GM19099 (cell line): ENCODE results near the gene NBAS.

Experiments
- POLR2A ChIP-seq: IDR thresholded peaks from 3 replicates; pipeline ENCODE4 v1.6.1; 2011; ENCODE audit warnings: low read depth; ENCODE audit not compliant: insufficient read length; ENCODE audit errors: extremely low read depth

Gene NBAS

DNA sequence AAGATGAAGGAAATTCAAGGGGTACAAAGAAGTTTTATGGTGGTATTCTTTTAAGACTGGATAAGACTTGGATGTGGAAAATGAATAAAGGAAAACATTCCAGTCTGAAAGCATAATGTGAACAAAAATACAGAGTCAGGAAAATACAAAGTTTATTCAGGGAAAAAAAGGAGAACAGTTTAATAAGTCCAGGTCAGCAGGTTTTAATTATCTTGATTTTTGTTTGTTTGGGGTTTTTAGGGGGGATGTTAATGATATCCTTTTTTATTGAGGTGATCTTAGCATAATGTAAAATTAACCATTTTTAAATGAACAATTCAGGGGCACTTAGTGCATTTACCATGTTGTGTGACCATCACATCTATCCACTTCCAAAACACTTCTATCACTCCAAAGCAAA is 80.6 kb downstream of the NBAS start:
- TF ChIP-seq POLR2A: no peak

DNA sequence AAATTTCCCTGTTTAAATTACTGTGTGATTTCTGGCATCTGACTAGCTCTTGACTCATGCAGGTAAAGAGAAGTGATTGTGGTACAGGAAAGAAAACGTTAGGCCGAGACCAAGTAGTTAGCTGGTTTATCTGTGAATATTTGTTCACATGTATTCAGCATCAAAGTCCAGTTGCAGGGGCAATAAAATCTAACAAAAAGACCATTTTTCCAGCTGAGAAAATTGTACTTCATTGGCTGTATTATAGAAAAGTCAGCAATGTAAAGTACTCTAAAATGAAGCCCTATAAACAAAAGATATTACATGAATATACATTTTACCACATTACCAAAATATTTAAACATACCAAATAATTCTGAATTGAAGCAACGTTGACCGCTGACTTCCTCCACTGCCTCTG is 88.3 kb downstream of the NBAS start:
- no peak for TF ChIP-seq POLR2A

DNA sequence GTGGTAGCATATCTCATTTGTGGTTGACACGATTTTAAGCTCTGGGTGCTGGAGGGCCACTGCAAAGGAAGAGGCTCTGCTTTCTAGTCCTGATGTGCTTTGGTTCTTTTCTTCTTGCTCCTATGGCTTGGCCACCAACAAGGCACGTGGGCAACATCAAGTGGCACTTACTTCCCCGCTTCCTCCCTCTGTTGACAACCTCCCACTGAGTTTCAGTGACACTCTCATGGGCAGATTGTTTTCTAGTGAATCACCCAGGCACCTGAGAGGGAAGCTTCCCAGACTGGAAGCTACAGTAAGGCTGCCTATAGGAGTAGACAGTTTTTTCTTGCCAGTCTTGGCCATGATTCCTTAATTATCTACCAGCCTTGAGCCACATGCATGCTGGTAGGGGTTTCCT is 89.0 kb downstream of the NBAS start:
- TF ChIP-seq POLR2A: no peak

DNA sequence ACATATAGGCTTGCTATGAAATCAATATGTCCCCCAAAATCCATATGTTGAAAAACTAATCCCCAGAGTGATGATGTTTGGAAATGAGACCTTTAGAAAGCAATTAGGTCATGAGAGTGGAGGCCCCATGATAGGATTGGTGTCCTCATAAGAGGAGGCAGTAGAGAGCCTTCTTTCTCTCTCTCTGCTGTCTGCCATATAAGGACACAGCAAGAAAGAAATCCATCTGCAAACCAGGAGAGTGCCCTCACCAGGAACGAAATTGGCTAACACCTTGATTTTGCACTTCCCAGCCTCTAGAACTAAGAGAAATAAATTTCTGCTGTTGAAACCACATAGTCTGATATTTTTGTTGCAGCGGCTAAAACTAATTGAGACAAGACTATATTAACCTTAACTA is 89.5 kb downstream of the NBAS start:
- TF ChIP-seq POLR2A: no peak

DNA sequence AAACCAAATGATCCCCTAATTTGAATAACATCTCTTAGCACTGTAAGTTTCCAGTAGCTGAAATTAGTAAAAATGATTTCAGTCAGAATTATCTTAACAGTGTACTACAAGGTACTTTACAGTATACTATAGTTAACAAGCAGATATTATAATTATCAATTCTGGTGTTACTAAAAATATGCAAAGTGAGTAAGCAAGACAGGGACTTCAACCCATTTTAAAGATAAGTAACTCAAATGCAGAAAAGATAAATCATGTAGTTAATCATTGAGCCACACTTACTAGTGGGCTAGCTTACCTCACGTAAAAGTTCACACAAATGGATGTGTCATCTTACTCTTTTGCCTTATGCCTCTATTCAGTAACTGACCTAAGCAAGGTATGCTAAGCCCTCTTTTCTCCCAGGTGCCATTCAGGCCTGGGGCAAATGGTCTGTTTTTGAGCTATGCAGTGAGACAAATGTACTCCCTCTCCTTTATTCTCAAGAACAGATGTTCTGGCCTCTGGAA is 101.0 kb downstream of the NBAS start:
- TF ChIP-seq POLR2A: no peak

DNA sequence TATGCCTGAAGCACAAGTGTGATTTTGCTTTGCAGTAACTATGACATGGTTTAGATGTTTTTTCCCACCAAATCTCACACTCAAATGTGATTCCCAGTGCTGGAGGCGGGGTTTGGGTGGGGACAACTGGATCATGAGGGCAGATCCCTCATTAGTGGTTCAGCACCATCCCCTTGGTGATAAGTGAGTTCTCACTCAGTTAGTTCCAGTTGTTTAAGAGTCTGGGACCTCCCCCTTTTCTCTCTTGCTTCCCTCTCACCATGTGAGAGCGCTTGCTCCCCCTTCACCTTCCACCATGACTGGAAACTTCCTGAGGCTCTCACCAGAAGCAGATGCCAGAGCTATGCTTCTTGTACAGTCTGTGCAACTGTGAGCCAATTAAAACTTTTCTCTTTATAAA is 102.9 kb downstream of the NBAS start:
- no peak for TF ChIP-seq POLR2A

DNA sequence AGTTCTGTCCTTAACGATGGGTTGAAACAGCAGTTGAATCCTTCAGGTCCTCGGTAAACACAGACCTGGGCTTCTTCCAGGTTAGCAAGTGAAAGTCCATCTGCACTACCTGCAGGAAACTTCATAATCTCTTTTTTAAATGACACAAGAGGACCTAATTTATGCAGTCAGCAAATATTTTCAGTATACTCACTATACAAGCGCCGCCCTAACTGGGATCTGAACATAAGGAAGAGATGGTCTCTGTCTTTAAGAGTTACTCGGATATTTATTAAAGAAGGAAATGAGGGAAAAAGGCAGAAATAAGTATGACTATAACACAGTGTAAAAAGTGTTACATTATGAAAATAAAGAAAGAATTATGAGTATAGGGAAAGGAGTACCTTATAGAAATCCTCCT is 103.3 kb downstream of the NBAS start:
- TF ChIP-seq POLR2A: no peak

DNA sequence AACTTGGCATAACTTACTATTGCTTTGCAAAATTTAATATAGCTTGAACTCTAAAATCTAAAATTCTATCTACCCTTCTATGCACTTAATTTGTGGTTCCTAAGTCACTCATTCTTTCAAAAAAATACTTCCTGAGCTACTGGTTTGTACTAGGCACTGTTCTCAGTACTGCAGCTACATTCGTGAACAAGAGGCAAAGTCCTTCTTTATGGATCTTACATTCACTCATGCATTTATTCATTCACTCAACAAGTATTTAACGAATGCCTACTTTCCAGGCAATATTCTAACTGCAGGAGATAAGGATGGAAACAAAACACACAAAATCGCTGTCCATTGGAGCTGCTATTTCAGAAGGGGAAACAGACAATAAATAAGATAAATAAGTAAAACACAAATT is 104.8 kb downstream of the NBAS start:
- TF ChIP-seq POLR2A: no peak

DNA sequence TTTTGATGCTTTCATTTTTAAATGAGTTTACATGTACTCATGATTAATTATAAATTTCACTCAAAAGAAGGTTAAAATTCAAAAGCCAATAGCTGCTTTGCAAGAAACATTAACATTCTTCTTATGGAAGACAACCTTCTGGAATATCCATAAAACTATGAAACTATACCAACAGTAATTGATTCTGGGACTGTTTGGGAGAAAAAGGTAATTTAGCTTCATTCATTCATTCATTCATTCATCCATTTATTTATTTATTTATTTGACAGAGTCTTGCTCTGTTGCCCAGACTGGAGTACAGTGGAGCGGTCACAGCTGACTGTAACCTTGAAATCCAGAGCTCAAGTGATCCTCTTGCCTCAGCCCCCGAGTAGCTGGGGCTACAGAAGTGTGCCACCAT is 110.3 kb downstream of the NBAS start:
- TF ChIP-seq POLR2A: no peak

DNA sequence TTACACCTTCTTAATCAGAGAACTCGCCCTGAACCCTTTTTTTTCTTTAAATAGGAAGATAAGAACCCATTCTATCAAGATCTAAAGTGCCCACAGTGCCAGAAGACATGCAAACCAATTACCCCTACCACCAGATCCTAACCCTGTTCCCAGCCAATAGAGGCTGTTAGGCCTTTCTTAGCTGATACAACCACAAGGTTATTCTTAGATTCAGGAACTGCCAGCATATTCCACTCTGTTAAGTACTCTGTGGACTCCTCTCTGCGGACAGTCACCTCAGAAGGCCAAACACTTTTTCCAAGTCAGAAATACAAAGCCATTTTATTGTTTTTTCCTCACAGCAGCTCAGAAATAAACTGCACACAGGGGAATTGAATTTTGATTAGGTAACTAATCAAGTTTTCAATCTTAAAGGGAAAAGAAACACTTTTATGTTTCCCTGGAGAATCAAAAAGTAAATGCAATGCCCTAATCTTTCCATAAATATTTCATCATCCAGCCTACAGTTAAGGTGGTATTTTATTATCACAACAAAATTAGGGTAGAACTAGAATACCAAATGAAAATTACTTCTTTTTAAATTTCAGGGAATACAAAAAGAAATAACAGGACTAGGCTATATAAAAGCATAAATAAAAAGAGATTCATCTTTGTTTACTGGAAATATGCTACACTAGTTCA is 111.4 kb downstream of the NBAS start:
- no peak for TF ChIP-seq POLR2A

DNA sequence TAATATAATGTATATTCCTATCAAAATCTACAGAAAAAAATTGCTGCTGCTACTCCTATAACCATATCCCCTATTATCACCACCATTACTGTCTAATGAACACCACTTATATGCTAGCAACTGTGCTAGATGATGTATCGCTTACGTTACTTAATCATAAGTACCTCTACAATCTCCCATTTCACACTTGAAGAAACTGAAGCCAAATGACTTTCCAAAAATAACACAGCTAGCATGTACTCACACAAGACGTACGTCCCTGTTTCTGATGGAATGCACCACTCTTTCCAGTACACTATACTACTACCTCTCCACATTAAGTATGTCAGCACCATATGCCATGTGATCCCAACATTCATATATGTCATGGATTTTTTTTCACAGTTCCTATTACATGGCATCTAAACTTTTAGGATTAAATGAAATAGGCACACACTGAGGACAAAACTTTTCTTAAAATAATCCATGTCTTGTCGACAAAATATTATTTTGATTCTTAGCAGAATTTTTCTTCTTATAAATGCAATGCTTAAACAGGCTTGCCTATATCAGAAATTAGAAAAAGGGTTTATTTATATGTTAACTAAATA is 112.8 kb downstream of the NBAS start:
- TF ChIP-seq POLR2A: no peak

DNA sequence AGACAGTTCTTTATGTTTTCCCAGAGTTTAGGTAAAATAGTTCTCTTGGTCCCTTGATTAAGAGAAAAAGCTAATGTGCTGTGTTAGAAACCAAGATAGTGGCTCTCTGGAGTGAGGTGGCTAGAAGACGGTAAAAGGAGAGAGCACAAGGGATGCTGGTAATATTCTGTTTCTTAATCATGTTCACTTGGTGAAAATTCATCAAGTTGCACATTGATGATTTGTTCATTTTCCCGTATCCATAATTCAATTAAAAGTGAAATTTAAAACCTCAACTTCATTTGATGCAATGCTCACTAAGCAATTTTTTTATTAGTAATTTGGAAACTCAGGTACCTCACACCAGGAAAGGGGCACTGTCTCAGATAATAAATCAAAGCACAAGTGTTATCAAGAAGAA is 113.8 kb downstream of the NBAS start:
- TF ChIP-seq POLR2A: no peak

DNA sequence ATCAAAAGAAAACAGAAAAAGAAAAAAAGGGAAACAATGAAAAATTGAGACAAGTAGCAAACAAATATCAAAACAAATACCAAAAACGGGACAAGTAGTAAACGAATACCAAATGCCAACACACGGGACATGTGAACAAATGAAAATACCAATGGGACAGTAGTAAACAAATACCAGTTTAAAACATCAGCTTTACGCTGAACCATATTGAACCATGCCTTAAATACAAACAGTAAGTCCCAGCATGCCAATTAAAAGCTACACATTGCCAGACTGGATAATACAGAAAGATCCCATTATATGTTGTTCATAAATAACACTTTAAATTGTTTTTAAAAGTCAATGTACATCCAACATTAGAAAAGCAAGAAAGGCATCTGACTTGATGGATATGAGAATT is 114.2 kb downstream of the NBAS start:
- TF ChIP-seq POLR2A: no peak

DNA sequence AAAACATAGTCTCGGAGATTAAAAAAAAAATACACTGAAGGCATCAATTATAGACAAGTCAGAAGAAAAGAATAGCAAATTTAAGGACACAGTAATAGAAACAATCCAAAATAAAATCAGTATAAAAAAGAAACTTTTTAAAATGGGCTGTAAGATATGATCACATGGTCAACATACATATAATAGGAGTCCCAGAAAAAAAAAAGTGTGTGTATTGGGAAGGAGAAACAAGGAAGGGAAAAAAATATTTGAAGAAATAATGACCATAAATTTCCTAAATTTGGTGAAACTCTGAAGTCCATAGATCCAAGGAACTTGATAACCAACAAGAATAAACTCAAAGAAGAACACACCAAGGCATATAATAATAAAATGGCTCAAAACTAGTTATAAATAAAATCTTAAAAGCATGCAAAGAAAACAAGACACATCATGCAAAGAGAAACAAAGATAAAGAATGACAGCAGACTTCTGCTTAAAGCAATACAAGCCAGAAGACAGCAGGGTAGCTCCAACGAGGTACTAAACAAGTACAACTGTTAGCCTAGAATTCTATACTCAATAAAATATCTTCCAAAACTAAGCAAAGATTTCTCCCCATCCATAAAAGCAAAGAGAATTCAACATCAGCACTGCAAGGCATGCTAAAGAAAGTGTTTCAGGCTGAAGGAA is 115.1 kb downstream of the NBAS start:
- no peak for TF ChIP-seq POLR2A

DNA sequence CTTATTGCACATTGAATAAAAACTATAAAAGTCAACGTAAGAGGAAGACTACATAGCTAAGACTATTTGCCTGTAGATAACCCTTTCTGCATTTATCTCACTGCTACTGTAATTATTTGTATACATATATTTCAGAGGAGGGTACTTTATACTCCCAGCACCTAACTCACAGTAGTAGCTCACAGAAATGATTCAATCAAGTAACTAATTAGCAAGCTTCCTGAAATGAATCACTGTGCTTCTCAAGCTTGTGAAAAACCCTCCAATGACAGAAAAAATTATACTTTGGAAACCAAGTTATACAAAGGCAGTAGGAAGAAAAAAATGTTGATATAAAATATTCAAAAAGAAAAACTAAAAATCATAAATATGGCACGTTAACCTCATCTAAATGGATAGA is 124.9 kb downstream of the NBAS start:
- TF ChIP-seq POLR2A: no peak

DNA sequence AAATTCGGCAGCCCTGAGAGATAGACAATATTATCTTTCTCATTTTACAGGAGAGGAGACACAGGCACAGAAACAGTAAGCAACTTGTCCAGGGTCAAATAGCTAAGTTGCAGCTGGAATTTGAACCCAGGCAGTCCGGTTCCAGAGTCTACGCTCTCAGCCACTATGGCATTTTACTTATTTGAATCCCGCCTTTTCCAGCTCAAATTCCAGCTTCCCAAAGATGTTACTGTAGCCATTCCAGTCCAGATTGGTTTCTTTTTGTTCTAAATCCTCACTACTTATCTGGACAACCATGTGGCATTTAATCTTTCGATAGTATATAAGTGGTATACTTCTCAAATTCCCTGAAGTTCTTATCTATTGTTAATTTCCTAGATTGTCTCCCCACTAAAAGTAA is 125.7 kb downstream of the NBAS start:
- no peak for TF ChIP-seq POLR2A

DNA sequence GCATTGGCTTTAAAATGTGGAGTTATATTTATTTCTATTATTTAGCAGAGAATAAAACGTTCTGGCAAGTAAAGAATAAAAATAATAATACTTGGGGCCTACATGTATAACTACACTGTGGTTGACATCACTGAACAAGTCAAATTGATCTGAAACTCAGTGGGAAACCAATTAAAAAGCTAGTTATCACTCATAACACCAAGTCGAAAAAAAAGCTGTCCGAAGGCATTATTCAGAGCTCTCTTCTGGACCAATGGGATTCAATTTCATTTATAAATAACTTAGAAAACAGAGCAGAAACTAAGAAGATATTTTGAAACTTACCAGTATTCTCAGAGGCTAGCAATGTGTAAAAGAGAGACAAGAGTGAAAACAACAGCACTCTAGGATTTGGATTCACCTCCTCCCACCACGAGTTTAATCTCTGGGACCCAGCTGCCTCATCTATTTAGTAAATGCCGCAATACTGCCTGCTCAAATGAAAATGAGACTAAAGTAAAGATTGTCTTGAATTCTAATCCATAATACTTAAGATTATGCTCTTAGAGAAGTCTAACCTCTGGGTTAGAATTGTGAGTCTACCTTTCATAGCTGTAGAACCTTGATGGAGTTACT is 128.4 kb downstream of the NBAS start:
- TF ChIP-seq POLR2A: no peak

DNA sequence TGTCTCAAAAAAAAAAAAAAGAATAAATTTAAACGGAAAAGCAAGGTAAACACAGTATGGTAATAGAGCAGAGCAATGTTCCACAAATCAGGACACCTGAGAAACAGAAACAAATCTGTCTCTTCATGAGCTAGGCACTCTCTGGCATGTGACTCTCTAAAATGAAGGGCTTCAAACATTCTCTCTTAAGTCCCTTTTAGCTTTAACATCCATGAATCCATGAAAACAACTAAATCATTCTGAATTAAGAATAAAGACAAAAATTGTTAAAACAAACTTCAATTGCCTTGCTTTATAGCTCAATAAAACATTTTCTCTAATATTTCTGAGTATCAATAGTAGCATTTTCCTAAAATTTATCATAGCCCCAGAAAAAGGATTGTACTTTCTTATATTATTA is 132.1 kb downstream of the NBAS start:
- TF ChIP-seq POLR2A: no peak
